Right lobe of liver (tissue), 4 donors: ENCODE results near the gene RAB43.

Source experiments
- CTCF ChIP-seq, 4 donors: fragments of 200-600 bp in 3 of 4; fragments of 450-650 bp in 1 of 4; IDR thresholded peaks; one replicate each; pipeline versions ENCODE4 v1.5.1 to v1.8.0; 2016 to 2022; ENCODE audit warnings: antibody characterized with exemption in 4 of 4, mild to moderate bottlenecking in 2 of 4
- POLR2A ChIP-seq: fragments of 450-650 bp; IDR thresholded peaks from one replicate; pipeline ENCODE4 v1.6.1; 2017; ENCODE audit warnings: antibody characterized with exemption, mild to moderate bottlenecking
- donor health status: DM: no; HTN: no; CAD: no.
- donor health status: DM: no; HTN: no; CAD: no.
- donor health status: DM: no; HTN: yes; CAD: no.

GRCh38 chr3:129063091-129063640 lies 58.4 kb downstream of the RAB43 start:
- TF ChIP-seq CTCF (IDR thresholded peaks at IDR 0.05): no peak
- no peak for TF ChIP-seq POLR2A
